DLD1 (cell line): ENCODE measurements around the gene SSTR4.

Source experiments
- in situ Hi-C: cut with HindIII; loops from 2 replicates; pipeline ENCODE4 v1.10.0; 2017; ENCODE audit warnings: low sequenced_read_pairs

The SSTR4 gene

DNA sequence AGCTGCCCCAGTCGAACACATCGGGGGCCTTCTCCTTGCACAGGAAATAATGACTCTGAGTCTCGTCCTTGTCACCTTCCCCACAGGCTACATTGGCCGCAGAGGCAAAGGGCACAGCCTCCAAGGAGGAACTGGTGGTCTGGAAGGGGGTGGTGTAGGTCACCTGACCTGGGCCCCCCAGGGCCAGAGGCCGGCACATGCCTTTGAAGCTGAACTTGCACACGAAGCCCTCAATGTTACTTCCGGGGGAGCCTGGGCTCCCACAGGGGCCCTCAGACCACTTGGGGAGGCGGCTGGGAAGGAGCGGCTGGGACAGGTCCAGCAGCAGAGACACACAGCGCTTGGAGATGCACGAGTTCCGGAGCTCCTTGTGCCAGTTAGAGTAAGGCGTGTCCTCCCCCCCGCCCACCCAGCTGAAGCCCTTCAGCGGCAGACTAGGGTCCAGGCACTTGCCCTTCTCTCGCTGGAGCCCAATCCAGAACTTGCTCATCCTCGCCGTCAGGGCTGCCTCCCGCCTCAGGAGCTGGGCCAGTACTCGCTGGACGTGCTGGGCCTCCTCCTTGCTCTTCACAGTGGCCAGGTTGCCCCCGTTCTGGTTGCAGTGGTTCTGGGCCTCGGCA, 50.4 kb downstream of the SSTR4 start:
- in situ Hi-C loops = no loop called here

- in situ Hi-C loops = no loop called here
These were observed 51.0 kb downstream of the SSTR4 start, which contains the start of gene CD93 for GRCh38 chr20:23086056-23086566. TSS of gene CD93 (minus strand) at chr20:23086324. CDS start at chr20:23086192, 132 bp downstream.

- in situ Hi-C loops = no loop called here
These were observed 51.9 kb downstream of the SSTR4 start for GRCh38 chr20:23086931-23087411.

DNA sequence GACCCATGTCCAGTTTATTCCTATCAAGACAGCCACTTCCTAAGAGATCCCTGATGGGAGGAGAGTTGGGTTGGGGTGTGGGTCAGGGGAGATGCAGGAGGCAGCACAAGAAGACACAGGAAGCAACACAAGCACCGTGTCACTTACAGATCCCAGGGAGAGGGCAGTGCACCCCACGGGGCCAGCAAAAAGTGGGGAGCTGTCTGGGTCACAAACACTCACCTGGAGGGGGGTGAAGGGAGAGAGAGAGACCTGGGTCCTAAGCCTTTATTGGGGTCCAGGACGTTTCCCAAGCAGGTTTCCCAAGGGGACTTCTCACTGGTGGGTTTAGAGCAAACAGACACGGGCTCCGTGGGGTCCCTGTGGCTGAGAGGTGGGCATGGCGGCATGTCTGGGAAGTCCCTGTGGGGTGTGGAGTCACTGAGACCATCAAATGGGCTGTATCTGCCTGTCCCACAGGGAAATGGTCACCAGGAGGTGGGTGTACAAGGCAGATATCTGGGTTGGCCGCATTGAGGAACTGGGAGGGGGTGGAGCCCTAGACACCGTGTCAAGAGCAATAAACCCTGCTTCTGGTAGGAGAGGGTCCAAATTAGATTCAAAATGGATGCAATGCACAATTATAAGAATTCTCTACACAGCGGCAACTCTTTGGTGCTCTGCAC, 52.6 kb downstream of the SSTR4 start:
- in situ Hi-C loops = no loop called here
